Fibroblast of lung (primary cell): Measurements from ENCODE around the gene JMJD1C. TPM values are rescaled to one million over a fixed set of nuclear protein-coding genes. Genes with fewer than 3 reads are reported as not detected.
A peak's percentile ranks its signal among the peaks of the same experiment; 100 is the strongest.

ENCODE experiments used
- DNase-seq, 2 donors: peaks; one replicate each; pipeline versions ENCODE4 v3.0.0 to v3.0.0-alpha.2; 2010; ENCODE audit warnings: low read depth in 2 of 2
- H2AFZ ChIP-seq: 2 replicates; pipeline ENCODE4 v1.5.1; 2012; ENCODE audit warnings: low read length, control low read depth, inconsistent platforms
- H3K27ac ChIP-seq: 2 replicates; pipeline ENCODE4 v1.5.1; 2011; ENCODE audit warnings: low read length, control low read depth; ENCODE audit not compliant: insufficient read depth
- H3K27me3 ChIP-seq: 2 replicates; pipeline ENCODE4 v1.5.1; 2011; ENCODE audit warnings: mild to moderate bottlenecking, low read length; ENCODE audit not compliant: control insufficient read depth, insufficient read depth
- H3K36me3 ChIP-seq: 2 replicates; pipeline ENCODE4 v1.5.1; 2011; ENCODE audit warnings: low read length; ENCODE audit not compliant: control insufficient read depth, insufficient read depth
- H3K4me1 ChIP-seq: 2 replicates; pipeline ENCODE4 v1.5.1; 2011; ENCODE audit warnings: low read length; ENCODE audit not compliant: control insufficient read depth, insufficient read depth; ENCODE audit errors: extremely low read depth
- H3K4me2 ChIP-seq: 2 replicates; pipeline ENCODE4 v1.5.1; 2011; ENCODE audit warnings: low read length, control low read depth; ENCODE audit not compliant: insufficient read depth; ENCODE audit errors: extremely low read depth
- H3K4me3 ChIP-seq, 4 experiments: fragments of 200-600 bp in 1 of 4; sonication (generic) in 1 of 4; replicated peaks in 1 of 4; 2 replicates each; pipeline ENCODE4 v1.5.1; 2011 to 2016; ENCODE audit warnings: low read length in 4 of 4, low read depth in 3 of 4, mild to moderate bottlenecking in 3 of 4, control low read depth in 2 of 4, inconsistent platforms in 1 of 4, mixed read lengths in 1 of 4; ENCODE audit not compliant: insufficient read depth in 1 of 4; ENCODE audit errors: control extremely low read depth in 1 of 4
- H3K79me2 ChIP-seq: 2 replicates; pipeline ENCODE4 v1.5.1; 2012; ENCODE audit warnings: mild to moderate bottlenecking, low read length, inconsistent platforms; ENCODE audit not compliant: control insufficient read depth, insufficient read depth
- H3K9ac ChIP-seq: 2 replicates; pipeline ENCODE4 v1.5.1; 2011; ENCODE audit warnings: mild to moderate bottlenecking, low read length, control low read depth; ENCODE audit not compliant: insufficient read depth
- H3K9me3 ChIP-seq: 2 replicates; pipeline ENCODE4 v1.5.1; 2012; ENCODE audit warnings: low read depth, low read length; ENCODE audit not compliant: control insufficient read depth, insufficient read depth
- H4K20me1 ChIP-seq: 2 replicates; pipeline ENCODE4 v1.5.1; 2011; ENCODE audit warnings: low read length; ENCODE audit not compliant: control insufficient read depth, insufficient read depth; ENCODE audit errors: extremely low read depth
- EZH2 ChIP-seq: IDR thresholded peaks from 2 replicates; pipeline ENCODE4 v1.5.1; 2012; ENCODE audit warnings: low read length, control low read depth, mild to moderate bottlenecking; ENCODE audit errors: missing control alignments
- polyA plus RNA-seq, 2 donors: library from polyadenylated mRNA; depleted of rRNA in 1 of 2; stranded (reverse) in 1 of 2; unstranded in 1 of 2; fragments of >200 nt; gene quantifications; 2 replicates each; pipeline ENCODE4 v1.2.1, GENCODE V29; 2011 to 2012; ENCODE audit warnings: missing spikeins in 1 of 2
- total RNA-seq: library from RNA; depleted of rRNA; stranded (reverse); fragments of >200 nt; gene quantifications from 2 replicates; pipeline ENCODE4 v1.2.1, GENCODE V29; 2014
- TF ChIP-seq, protein P1 (sequence below), 2 donors: IDR thresholded peaks in 1 of 2; conservative IDR thresholded peaks in 1 of 2; 1 replicate in 1 of 2; 2 replicates in 1 of 2; pipeline ENCODE4 v1.5.1; 2011 to 2012; ENCODE audit warnings: low read length in 2 of 2, control low read depth in 1 of 2, inconsistent platforms in 1 of 2, low read depth in 1 of 2, mild to moderate bottlenecking in 1 of 2

JMJD1C gene
- total and polyA plus RNA-seq, 2 donors (not counting 1 experiment from before 2014, with no cell fraction given): 39.9 to 67.0 TPM

DNA sequence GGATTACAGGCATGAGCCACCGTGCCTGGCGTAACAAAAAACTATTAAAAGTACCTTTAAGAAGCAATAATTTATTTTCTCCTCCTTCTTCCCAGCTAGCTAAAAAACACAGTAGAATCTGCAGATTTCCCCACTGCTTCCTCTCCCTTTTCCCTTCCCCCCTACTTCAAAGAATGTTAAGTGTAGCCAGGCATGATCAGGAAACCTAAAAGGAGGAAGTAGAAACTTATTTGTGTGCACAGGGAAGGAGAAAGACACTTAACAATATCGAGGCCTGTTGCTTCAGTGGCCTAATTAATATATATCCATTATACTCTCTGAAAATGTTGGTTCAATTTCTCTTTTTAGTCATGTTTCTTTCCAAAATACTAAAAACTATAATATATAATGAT, 204.9 kb downstream of the JMJD1C start:
- Histone ChIP-seq H3K36me3 (no peaks in the 10 kb centered on the region), H3K9me3 (no peaks in the 10 kb centered on the region), H3K4me3 (no peak overlapping the region), H3K79me2 (peaks cover 86% of the 10 kb centered on the region), H3K9ac (no peak overlapping the region), H2AFZ (no peak overlapping the region), H3K4me2 (no peak overlapping the region), H4K20me1 (no peaks in the 10 kb centered on the region), H3K4me1 (peaks cover 10% of the 10 kb centered on the region), H3K27ac (no peak overlapping the region), H3K27me3 (no peaks in the 10 kb centered on the region)
- TF ChIP-seq, protein P1, sequence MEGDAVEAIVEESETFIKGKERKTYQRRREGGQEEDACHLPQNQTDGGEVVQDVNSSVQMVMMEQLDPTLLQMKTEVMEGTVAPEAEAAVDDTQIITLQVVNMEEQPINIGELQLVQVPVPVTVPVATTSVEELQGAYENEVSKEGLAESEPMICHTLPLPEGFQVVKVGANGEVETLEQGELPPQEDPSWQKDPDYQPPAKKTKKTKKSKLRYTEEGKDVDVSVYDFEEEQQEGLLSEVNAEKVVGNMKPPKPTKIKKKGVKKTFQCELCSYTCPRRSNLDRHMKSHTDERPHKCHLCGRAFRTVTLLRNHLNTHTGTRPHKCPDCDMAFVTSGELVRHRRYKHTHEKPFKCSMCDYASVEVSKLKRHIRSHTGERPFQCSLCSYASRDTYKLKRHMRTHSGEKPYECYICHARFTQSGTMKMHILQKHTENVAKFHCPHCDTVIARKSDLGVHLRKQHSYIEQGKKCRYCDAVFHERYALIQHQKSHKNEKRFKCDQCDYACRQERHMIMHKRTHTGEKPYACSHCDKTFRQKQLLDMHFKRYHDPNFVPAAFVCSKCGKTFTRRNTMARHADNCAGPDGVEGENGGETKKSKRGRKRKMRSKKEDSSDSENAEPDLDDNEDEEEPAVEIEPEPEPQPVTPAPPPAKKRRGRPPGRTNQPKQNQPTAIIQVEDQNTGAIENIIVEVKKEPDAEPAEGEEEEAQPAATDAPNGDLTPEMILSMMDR (conservative IDR thresholded peaks at IDR 0.05 in 1 of 2, IDR thresholded peaks at IDR 0.05 in 1 of 2; ENCODE audit: low read depth in 1 of 2, low read length in 2 of 2): no peak
- TF ChIP-seq EZH2: no peak
- no peak for DNase-seq

DNA sequence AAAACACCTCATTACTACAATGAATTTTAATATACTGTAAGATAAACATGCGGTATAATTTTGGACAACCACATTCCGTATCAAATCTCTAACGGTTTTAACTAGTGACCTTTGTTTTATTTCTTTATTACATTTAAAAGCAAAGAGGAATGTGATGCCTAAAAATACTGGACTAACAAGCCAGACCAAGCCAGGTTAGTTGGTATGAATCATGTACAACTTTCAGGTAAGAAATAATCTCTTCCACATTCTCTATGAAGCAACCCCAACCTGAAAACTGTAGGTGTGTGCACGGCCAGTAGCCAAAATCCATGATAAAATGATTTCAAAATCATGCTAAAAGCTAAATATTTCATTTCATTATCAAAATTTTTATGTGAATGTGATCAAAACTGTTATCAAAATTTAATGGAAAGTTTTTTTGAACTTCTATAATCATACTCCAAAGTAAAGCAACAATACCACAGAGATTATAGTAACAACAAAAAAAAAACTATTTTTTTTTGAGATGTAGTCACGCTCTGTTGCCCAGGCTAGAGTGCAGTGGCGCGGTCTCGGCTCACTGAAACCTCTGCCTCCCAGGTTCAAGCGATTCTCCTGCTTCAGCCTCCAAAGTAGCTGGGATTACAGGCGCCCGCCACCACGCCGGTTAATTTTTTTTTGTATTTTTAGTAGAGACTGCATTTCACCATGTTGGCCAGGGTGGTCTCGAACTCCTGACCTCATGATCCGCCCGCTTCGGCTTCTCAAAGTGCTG, 205.5 kb downstream of the JMJD1C start:
- Histone ChIP-seq H4K20me1 (no peaks in the 10 kb centered on the region), H3K36me3 (no peaks in the 10 kb centered on the region), H3K4me2 (no peak overlapping the region), H2AFZ (no peak overlapping the region), H3K27ac (no peak overlapping the region), H3K27me3 (no peaks in the 10 kb centered on the region), H3K4me1 (peaks cover 10% of the 10 kb centered on the region), H3K4me3 (no peak overlapping the region), H3K79me2 (peaks cover 85% of the 10 kb centered on the region), H3K9me3 (no peaks in the 10 kb centered on the region), H3K9ac (no peak overlapping the region)
- DNase-seq: no peak
- TF ChIP-seq, protein P1 (conservative IDR thresholded peaks at IDR 0.05 in 1 of 2, IDR thresholded peaks at IDR 0.05 in 1 of 2; ENCODE audit: low read depth in 1 of 2, low read length in 2 of 2): no peak
- no peak for TF ChIP-seq EZH2

DNA sequence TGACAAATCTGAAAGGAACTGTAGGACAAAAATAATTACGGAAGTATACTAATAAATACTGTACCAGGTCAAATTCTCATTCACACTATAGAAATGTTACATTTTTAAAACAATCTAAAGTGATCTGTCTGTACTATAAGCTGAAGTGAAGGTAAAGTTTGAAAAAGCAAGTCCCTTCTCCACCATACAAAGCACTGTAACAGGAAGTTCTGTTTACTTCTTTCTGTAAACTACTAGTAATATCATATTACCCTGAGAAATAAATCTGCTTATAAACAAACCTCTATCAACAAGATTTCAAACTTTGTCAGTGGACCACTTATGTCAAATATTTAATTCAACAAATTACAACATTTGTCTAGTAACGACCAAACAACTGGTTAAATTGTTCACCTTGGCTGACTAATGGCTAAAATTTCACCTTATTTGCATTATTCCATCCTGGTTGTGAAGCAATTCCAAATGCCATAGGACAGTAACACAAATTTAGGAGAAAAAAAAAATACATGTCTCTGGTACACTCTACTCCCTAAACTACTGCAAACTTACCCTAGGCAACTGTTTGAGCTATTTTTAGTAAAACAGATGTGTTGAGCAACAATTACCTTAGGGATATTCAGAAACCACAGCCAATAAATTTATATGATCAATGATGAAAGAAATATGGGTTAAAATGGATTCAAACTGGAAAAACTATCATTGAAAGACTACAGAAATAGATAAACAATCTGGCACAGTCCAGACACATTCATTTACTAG, 206.7 kb downstream of the JMJD1C start:
- Histone ChIP-seq H3K27ac (no peak overlapping the region), H3K4me1 (peaks cover 9% of the 10 kb centered on the region), H4K20me1 (no peaks in the 10 kb centered on the region), H3K4me2 (peak overlapping the region; percentile 54), H3K4me3 (no peak overlapping the region), H3K9me3 (no peaks in the 10 kb centered on the region), H3K9ac (no peak overlapping the region), H3K79me2 (peaks cover 86% of the 10 kb centered on the region), H3K27me3 (no peaks in the 10 kb centered on the region), H2AFZ (no peak overlapping the region), H3K36me3 (no peaks in the 10 kb centered on the region)
- TF ChIP-seq, protein P1 (conservative IDR thresholded peaks at IDR 0.05 in 1 of 2, IDR thresholded peaks at IDR 0.05 in 1 of 2; ENCODE audit: low read depth in 1 of 2, low read length in 2 of 2): no peak
- TF ChIP-seq EZH2: no peak
- DNase-seq: peak in 1 of 2 donors; percentile 25
